GM18499 (cell line): ENCODE results near the gene TULP4.

Experiments used
- ATAC-seq: cut with Tn5 transposase; IDR thresholded peaks from one replicate; pipeline ENCODE4 v1.9.1; 2021; ENCODE audit warnings: moderate number of reproducible peaks; ENCODE audit not compliant: insufficient read depth, unreplicated experiment

The TULP4 gene

GRCh38 chr6:158356586-158357546 is 44.6 kb downstream of the TULP4 start:
- ATAC-seq, result no peak

- ATAC-seq, result no peak
Observed at GRCh38 chr6:158357570-158358216, 45.4 kb downstream of the TULP4 start.

- ATAC-seq, result no peak
Observed at GRCh38 chr6:158358450-158359077, 46.3 kb downstream of the TULP4 start.

GRCh38 chr6:158361068-158361467 is 48.8 kb downstream of the TULP4 start:
- ATAC-seq, result no peak

- no peak for ATAC-seq
Observed at GRCh38 chr6:158361961-158362669, 49.9 kb downstream of the TULP4 start.

GRCh38 chr6:158366363-158366762 is 54.1 kb downstream of the TULP4 start:
- ATAC-seq, result no peak

GRCh38 chr6:158367816-158368215 is 55.6 kb downstream of the TULP4 start:
- ATAC-seq, result no peak

GRCh38 chr6:158369241-158369640 is 57.0 kb downstream of the TULP4 start:
- ATAC-seq, result no peak

GRCh38 chr6:158370805-158371204 is 58.5 kb downstream of the TULP4 start:
- ATAC-seq, result no peak

- ATAC-seq, result no peak
Observed at GRCh38 chr6:158371261-158371660, 59.0 kb downstream of the TULP4 start.

- no peak for ATAC-seq
Observed at GRCh38 chr6:158372574-158372973, 60.3 kb downstream of the TULP4 start.

GRCh38 chr6:158373214-158373613 is 60.9 kb downstream of the TULP4 start:
- no peak for ATAC-seq

- ATAC-seq, result no peak
Observed at GRCh38 chr6:158374020-158374419, 61.8 kb downstream of the TULP4 start.

- ATAC-seq, result no peak
Observed at GRCh38 chr6:158376631-158377081, 64.4 kb downstream of the TULP4 start.

GRCh38 chr6:158377860-158378259 is 65.6 kb downstream of the TULP4 start:
- no peak for ATAC-seq

- no peak for ATAC-seq
Observed at GRCh38 chr6:158379336-158379735, 67.1 kb downstream of the TULP4 start.

- ATAC-seq, result no peak
Observed at GRCh38 chr6:158381214-158381613, 68.9 kb downstream of the TULP4 start.

- no peak for ATAC-seq
Observed at GRCh38 chr6:158382491-158382890, 70.2 kb downstream of the TULP4 start.

GRCh38 chr6:158383057-158383456 is 70.8 kb downstream of the TULP4 start:
- no peak for ATAC-seq

GRCh38 chr6:158383542-158383941 is 71.3 kb downstream of the TULP4 start:
- no peak for ATAC-seq
